WTC11 (cell line): ENCODE results near the gene CEP152. TPM values are rescaled to one million over a fixed set of nuclear protein-coding genes. Genes with fewer than 3 reads are reported as not detected.

ENCODE experiments used
- ATAC-seq: fragments of 200-7000 bp; cut with Tn5 transposase; 2 replicates; pipeline ENCODE4 v1.10.0; 2021; ENCODE audit warnings: mild to moderate bottlenecking, moderate library complexity
- CTCF ChIA-PET: fragments of 300-600 bp; sonication (Branson Sonifier 250); formaldehyde crosslinking; loops from one replicate; lab custom pipeline; 2021; ENCODE audit warnings: antibody characterized with exemption; lab: Charles Lee
- POLR2A ChIA-PET: fragments of 350-600 bp; sonication (Branson Sonifier 250); formaldehyde crosslinking; loops from one replicate; lab custom pipeline; 2021; ENCODE audit warnings: antibody characterized with exemption; lab: Charles Lee
- DNase-seq: peaks from one replicate; pipeline ENCODE4 v3.0.0; 2021; ENCODE audit warnings: low spot score
- H3K27ac Mint-ChIP-seq: 2 replicates; pipeline ENCODE4 v1.8.0; 2021; ENCODE audit warnings: mixed read lengths
- H3K27me3 Mint-ChIP-seq: 2 replicates; pipeline ENCODE4 v1.8.0; 2021; ENCODE audit warnings: low read depth, mild to moderate bottlenecking, moderate library complexity, mixed read lengths
- H3K36me3 Mint-ChIP-seq: 2 replicates; pipeline ENCODE4 v1.8.0; 2021; ENCODE audit warnings: mixed read lengths
- H3K4me1 Mint-ChIP-seq: 2 replicates; pipeline ENCODE4 v1.8.0; 2022; ENCODE audit warnings: mixed read lengths
- H3K4me3 Mint-ChIP-seq: 2 replicates; pipeline ENCODE4 v1.8.0; 2021; ENCODE audit warnings: mild to moderate bottlenecking, moderate library complexity, mixed read lengths
- H3K9me3 Mint-ChIP-seq: 2 replicates; pipeline ENCODE4 v1.8.0; 2021; ENCODE audit warnings: mixed read lengths
- ATF2 ChIP-seq: sonication (generic); formaldehyde crosslinking; IDR thresholded peaks from 2 replicates; pipeline ENCODE4 v1.8.1; 2022; ENCODE audit warnings: low read depth, missing genetic modification reagents, borderline replicate concordance
- CREB1 ChIP-seq: sonication (generic); formaldehyde crosslinking; IDR thresholded peaks from 2 replicates; pipeline ENCODE4 v1.8.0; 2023; ENCODE audit warnings: mild to moderate bottlenecking, missing genetic modification reagents
- CREM ChIP-seq: sonication (generic); formaldehyde crosslinking; IDR thresholded peaks from 2 replicates; pipeline ENCODE4 v1.8.1; 2022; ENCODE audit warnings: mild to moderate bottlenecking, missing genetic modification reagents, moderate library complexity
- E2F1 ChIP-seq: sonication (generic); formaldehyde crosslinking; IDR thresholded peaks from 2 replicates; pipeline ENCODE4 v1.8.0; 2022; ENCODE audit warnings: mild to moderate bottlenecking, missing genetic modification reagents
- FOXJ3 ChIP-seq: sonication (generic); formaldehyde crosslinking; IDR thresholded peaks from 2 replicates; pipeline ENCODE4 v1.9.0; 2021; ENCODE audit warnings: missing genetic modification reagents, mild to moderate bottlenecking, borderline replicate concordance
- FOXP1 ChIP-seq: sonication (generic); formaldehyde crosslinking; IDR thresholded peaks from 2 replicates; pipeline ENCODE4 v1.8.0; 2022; ENCODE audit warnings: missing genetic modification reagents, mild to moderate bottlenecking, moderate library complexity, borderline replicate concordance
- IRF1 ChIP-seq: sonication (generic); formaldehyde crosslinking; IDR thresholded peaks from 2 replicates; pipeline ENCODE4 v1.8.0; 2023; ENCODE audit warnings: missing genetic modification reagents
- IRF2 ChIP-seq: sonication (generic); formaldehyde crosslinking; IDR thresholded peaks from 2 replicates; pipeline ENCODE4 v1.8.0; 2022; ENCODE audit warnings: low read depth, missing genetic modification reagents, borderline replicate concordance
- KAT7 ChIP-seq: sonication (generic); formaldehyde crosslinking; IDR thresholded peaks from 2 replicates; pipeline ENCODE4 v1.8.1; 2023; ENCODE audit warnings: missing genetic modification reagents, mild to moderate bottlenecking, borderline replicate concordance
- MLX ChIP-seq: sonication (generic); formaldehyde crosslinking; IDR thresholded peaks from 2 replicates; pipeline ENCODE4 v1.8.1; 2023; ENCODE audit warnings: mild to moderate bottlenecking, missing genetic modification reagents, moderate library complexity
- MYBL2 ChIP-seq: sonication (generic); formaldehyde crosslinking; IDR thresholded peaks from 2 replicates; pipeline ENCODE4 v1.8.1; 2023; ENCODE audit warnings: mild to moderate bottlenecking, moderate library complexity, missing genetic modification reagents
- NR1H2 ChIP-seq: sonication (generic); formaldehyde crosslinking; IDR thresholded peaks from 2 replicates; pipeline ENCODE4 v1.9.0; 2021; ENCODE audit warnings: mild to moderate bottlenecking, moderate library complexity, missing genetic modification reagents
- SMAD3 ChIP-seq: sonication (generic); formaldehyde crosslinking; IDR thresholded peaks from 2 replicates; pipeline ENCODE4 v1.8.0; 2022; ENCODE audit warnings: missing genetic modification reagents, mild to moderate bottlenecking, borderline replicate concordance
- SOX15 ChIP-seq: fragments of 250-450 bp; sonication (Bioruptor Pico); IDR thresholded peaks from 2 replicates; pipeline ENCODE4 v1.9.0; 2021; ENCODE audit warnings: mild to moderate bottlenecking
- USF1 ChIP-seq: sonication (generic); formaldehyde crosslinking; IDR thresholded peaks from 2 replicates; pipeline ENCODE4 v1.8.0; 2022; ENCODE audit warnings: mild to moderate bottlenecking, missing genetic modification reagents
- ZBTB21 ChIP-seq: sonication (generic); formaldehyde crosslinking; IDR thresholded peaks from 2 replicates; pipeline ENCODE4 v1.8.1; 2023; ENCODE audit warnings: mild to moderate bottlenecking, missing genetic modification reagents, borderline replicate concordance
- ZMAT4 ChIP-seq: fragments of 250-450 bp; sonication (Bioruptor Pico); IDR thresholded peaks from 2 replicates; pipeline ENCODE4 v1.9.0; 2021; ENCODE audit warnings: mild to moderate bottlenecking
- ZNF423 ChIP-seq: fragments of 250-450 bp; sonication (Bioruptor Pico); IDR thresholded peaks from 2 replicates; pipeline ENCODE4 v2.1.2; 2022; ENCODE audit warnings: mild to moderate bottlenecking, moderate library complexity
- ZNF512 ChIP-seq: sonication (generic); formaldehyde crosslinking; IDR thresholded peaks from 2 replicates; pipeline ENCODE4 v1.8.1; 2022; ENCODE audit warnings: missing genetic modification reagents, borderline replicate concordance
- total RNA-seq: library from RNA; stranded (reverse); gene quantifications from 3 replicates; pipeline ENCODE4 v1.2.3, GENCODE V29; 2021
- TF ChIP-seq, protein P1 (sequence below): sonication (generic); formaldehyde crosslinking; IDR thresholded peaks from 2 replicates; pipeline ENCODE4 v1.8.0; 2023; ENCODE audit warnings: mild to moderate bottlenecking, missing genetic modification reagents
- TF ChIP-seq, protein P2 (sequence below): fragments of 250-450 bp; sonication (Bioruptor Pico); IDR thresholded peaks from 2 replicates; pipeline ENCODE4 v1.8.0; 2021; ENCODE audit warnings: mild to moderate bottlenecking

Gene CEP152
- total RNA-seq, 1 experiment from 2014 or later, result 16.7 TPM

DNA sequence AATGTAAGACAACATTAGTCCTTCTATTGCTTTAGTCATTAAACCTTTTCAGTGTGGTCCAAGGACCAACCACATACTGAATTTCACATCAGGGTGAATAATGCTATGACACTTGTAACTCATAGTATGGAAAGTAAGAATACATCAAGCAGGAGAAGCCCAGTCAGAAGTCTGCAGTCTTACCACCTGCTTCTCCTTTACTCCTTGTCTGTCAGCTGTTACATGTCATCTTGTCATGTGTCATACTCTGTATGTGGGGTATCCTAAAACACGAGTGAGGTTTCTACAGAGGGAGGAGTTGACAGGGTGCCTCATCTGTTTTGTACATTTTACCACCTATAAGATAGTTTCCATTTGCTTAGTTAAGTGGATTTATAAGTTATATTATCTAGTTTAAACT is 34.3 kb upstream of the CEP152 start:
- CTCF ChIA-PET, result no interaction called here
- TF ChIP-seq NR1H2 (no peak), E2F1 (no peak), IRF2 (no peak), CREM (CRISPR knock-in tag) (no peak), FOXJ3 (no peak), KAT7 (no peak), MYBL2 (CRISPR knock-in tag) (no peak), SOX15 (no peak), SMAD3 (CRISPR knock-in tag) (no peak), ZMAT4 (CRISPR knock-in tag) (no peak), ZBTB21 (CRISPR knock-in tag) (no peak), USF1 (no peak), ATF2 (CRISPR knock-in tag) (no peak), ZNF512 (CRISPR knock-in tag) (no peak), CREB1 (CRISPR knock-in tag) (no peak), ZNF423 (no peak)
- TF ChIP-seq, protein P1, sequence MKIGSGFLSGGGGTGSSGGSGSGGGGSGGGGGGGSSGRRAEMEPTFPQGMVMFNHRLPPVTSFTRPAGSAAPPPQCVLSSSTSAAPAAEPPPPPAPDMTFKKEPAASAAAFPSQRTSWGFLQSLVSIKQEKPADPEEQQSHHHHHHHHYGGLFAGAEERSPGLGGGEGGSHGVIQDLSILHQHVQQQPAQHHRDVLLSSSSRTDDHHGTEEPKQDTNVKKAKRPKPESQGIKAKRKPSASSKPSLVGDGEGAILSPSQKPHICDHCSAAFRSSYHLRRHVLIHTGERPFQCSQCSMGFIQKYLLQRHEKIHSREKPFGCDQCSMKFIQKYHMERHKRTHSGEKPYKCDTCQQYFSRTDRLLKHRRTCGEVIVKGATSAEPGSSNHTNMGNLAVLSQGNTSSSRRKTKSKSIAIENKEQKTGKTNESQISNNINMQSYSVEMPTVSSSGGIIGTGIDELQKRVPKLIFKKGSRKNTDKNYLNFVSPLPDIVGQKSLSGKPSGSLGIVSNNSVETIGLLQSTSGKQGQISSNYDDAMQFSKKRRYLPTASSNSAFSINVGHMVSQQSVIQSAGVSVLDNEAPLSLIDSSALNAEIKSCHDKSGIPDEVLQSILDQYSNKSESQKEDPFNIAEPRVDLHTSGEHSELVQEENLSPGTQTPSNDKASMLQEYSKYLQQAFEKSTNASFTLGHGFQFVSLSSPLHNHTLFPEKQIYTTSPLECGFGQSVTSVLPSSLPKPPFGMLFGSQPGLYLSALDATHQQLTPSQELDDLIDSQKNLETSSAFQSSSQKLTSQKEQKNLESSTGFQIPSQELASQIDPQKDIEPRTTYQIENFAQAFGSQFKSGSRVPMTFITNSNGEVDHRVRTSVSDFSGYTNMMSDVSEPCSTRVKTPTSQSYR, result no peak
- TF ChIP-seq, protein P2, sequence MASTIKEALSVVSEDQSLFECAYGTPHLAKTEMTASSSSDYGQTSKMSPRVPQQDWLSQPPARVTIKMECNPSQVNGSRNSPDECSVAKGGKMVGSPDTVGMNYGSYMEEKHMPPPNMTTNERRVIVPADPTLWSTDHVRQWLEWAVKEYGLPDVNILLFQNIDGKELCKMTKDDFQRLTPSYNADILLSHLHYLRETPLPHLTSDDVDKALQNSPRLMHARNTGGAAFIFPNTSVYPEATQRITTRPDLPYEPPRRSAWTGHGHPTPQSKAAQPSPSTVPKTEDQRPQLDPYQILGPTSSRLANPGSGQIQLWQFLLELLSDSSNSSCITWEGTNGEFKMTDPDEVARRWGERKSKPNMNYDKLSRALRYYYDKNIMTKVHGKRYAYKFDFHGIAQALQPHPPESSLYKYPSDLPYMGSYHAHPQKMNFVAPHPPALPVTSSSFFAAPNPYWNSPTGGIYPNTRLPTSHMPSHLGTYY (CRISPR knock-in tag), result no peak
- POLR2A ChIA-PET, result no interaction called here
- Mint-ChIP-seq H3K27ac (no peak overlapping the region), H3K27me3 (no peaks in the 10 kb centered on the region), H3K4me3 (no peak overlapping the region), H3K9me3 (peaks cover 10% of the 10 kb centered on the region), H3K36me3 (no peaks in the 10 kb centered on the region), H3K4me1 (no peaks in the 10 kb centered on the region)
- DNase-seq (no peak), ATAC-seq (no peak)

- no peaks in the 10 kb centered on the region for H3K4me1 Mint-ChIP-seq
- no peak overlapping the region for H3K27ac Mint-ChIP-seq
- ChIA-PET POLR2A (no interaction called here), CTCF (no interaction called here)
- peaks cover 10% of the 10 kb centered on the region for H3K9me3 Mint-ChIP-seq
- H3K4me3 Mint-ChIP-seq, result no peak overlapping the region
- H3K36me3 Mint-ChIP-seq, result no peaks in the 10 kb centered on the region
- H3K27me3 Mint-ChIP-seq, result no peaks in the 10 kb centered on the region
- ATAC-seq (no peak), DNase-seq (no peak)
- TF ChIP-seq IRF1 (no peak), CREB1 (CRISPR knock-in tag) (no peak), FOXJ3 (no peak), FOXP1 (CRISPR knock-in tag) (no peak), SMAD3 (CRISPR knock-in tag) (no peak), MLX (CRISPR knock-in tag) (no peak), ZMAT4 (CRISPR knock-in tag) (no peak)
Observed at GRCh38 chr15:48842501-48842900, 31.6 kb upstream of the CEP152 start.
